GM23248 (cell line): Measurements from ENCODE around the gene PPFIA1.

ENCODE experiments used
- EZH2 ChIP-seq: fragments of 200-600 bp; sonication (generic); IDR thresholded peaks from 2 replicates; pipeline ENCODE4 v1.6.1; 2018; ENCODE audit warnings: antibody characterized with exemption, mild to moderate bottlenecking; ENCODE audit not compliant: insufficient read depth, poor library complexity, severe bottlenecking
- EZH2phosphoT487 ChIP-seq: fragments of 200-600 bp; sonication (generic); IDR thresholded peaks from 2 replicates; pipeline ENCODE4 v1.6.1; 2018; ENCODE audit warnings: antibody characterized with exemption, moderate library complexity, mild to moderate bottlenecking, low read depth; ENCODE audit not compliant: insufficient read depth

DNA sequence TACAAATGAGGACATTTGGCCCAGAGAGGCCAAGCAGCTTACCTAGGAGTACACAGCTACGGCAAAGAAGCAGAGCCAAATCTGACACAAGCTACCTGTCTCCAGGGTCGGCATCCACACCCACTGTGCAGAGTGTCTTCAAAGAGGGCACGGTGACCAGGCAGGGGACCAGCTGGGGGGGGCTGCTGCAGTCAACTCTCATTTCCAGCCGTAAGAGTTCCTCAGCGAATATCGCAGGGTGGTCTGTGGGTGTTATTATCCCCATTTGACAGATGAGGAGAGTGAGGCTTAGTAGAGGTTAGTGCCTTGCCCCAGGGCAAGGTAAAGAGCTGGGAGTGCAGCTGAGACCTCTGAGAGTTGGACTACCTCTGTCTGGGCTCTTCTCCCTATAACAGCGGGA lies 7.1 kb upstream of the PPFIA1 start:
- TF ChIP-seq EZH2 (no peak), EZH2phosphoT487 (no peak)
